ENCODE results near the gene PRKCA.

GRCh38 chr17:66712453-66712852, 410.0 kb downstream of the PRKCA start:
- TF ChIP-seq EZH2 (IDR thresholded peaks at IDR 0.05; ENCODE audit: borderline replicate concordance, low read depth, low read length, severe bottlenecking) = no peak
- TF ChIP-seq CTCF (IDR thresholded peaks at IDR 0.05; ENCODE audit: extremely low read depth in 1 of 2, insufficient read depth in 1 of 2, low read depth in 1 of 2, low read length in 2 of 2) = no peak
- TF ChIP-seq POLR2AphosphoS5 (IDR thresholded peaks at IDR 0.05; ENCODE audit: insufficient read depth, low read depth, low read length) = no peak
- no peak for TF ChIP-seq POLR2A (IDR thresholded peaks at IDR 0.05; ENCODE audit: low read depth, low read length)
- no peak for TF ChIP-seq MYC (IDR thresholded peaks at IDR 0.05; ENCODE audit: low read depth, low read length)

Data from endothelial cell of umbilical vein (primary cell).